ENCODE data around the gene PCNX2.

The PCNX2 gene

GRCh38 chr1:232984577-232985425 lies 310.7 kb downstream of the PCNX2 start:
- no peak for DNase-seq (ENCODE audit: low read depth)
- TF ChIP-seq, protein P1, sequence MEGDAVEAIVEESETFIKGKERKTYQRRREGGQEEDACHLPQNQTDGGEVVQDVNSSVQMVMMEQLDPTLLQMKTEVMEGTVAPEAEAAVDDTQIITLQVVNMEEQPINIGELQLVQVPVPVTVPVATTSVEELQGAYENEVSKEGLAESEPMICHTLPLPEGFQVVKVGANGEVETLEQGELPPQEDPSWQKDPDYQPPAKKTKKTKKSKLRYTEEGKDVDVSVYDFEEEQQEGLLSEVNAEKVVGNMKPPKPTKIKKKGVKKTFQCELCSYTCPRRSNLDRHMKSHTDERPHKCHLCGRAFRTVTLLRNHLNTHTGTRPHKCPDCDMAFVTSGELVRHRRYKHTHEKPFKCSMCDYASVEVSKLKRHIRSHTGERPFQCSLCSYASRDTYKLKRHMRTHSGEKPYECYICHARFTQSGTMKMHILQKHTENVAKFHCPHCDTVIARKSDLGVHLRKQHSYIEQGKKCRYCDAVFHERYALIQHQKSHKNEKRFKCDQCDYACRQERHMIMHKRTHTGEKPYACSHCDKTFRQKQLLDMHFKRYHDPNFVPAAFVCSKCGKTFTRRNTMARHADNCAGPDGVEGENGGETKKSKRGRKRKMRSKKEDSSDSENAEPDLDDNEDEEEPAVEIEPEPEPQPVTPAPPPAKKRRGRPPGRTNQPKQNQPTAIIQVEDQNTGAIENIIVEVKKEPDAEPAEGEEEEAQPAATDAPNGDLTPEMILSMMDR (IDR thresholded peaks at IDR 0.05; ENCODE audit: control insufficient read depth, extremely low read depth, insufficient read depth) = no peak
- H3K4me3 ChIP-seq (ENCODE audit: low read depth, low read length) = no peak overlapping the region

GRCh38 chr1:232983817-232984567 lies 311.5 kb downstream of the PCNX2 start:
- no peak for DNase-seq (ENCODE audit: low read depth)
- no peak overlapping the region for H3K4me3 ChIP-seq (ENCODE audit: low read depth, low read length)
- TF ChIP-seq, protein P1 (IDR thresholded peaks at IDR 0.05; ENCODE audit: control insufficient read depth, extremely low read depth, insufficient read depth) = no peak

- DNase-seq (ENCODE audit: low read depth) = no peak
- TF ChIP-seq, protein P1 (IDR thresholded peaks at IDR 0.05; ENCODE audit: control insufficient read depth, extremely low read depth, insufficient read depth) = no peak
- no peak overlapping the region for H3K4me3 ChIP-seq (ENCODE audit: low read depth, low read length)
These were observed 312.1 kb downstream of the PCNX2 start for GRCh38 chr1:232983375-232983774.

GRCh38 chr1:232982238-232982944 lies 313.1 kb downstream of the PCNX2 start:
- H3K4me3 ChIP-seq (ENCODE audit: low read depth, low read length) = no peak overlapping the region
- DNase-seq (ENCODE audit: low read depth) = peak; percentile 50
- TF ChIP-seq, protein P1 (IDR thresholded peaks at IDR 0.05; ENCODE audit: control insufficient read depth, extremely low read depth, insufficient read depth) = no peak

- no peak for DNase-seq (ENCODE audit: low read depth)
- H3K4me3 ChIP-seq (ENCODE audit: low read depth, low read length) = no peak overlapping the region
- TF ChIP-seq, protein P1 (IDR thresholded peaks at IDR 0.05; ENCODE audit: control insufficient read depth, extremely low read depth, insufficient read depth) = no peak
These were observed 314.5 kb downstream of the PCNX2 start for GRCh38 chr1:232980986-232981560.

DNA sequence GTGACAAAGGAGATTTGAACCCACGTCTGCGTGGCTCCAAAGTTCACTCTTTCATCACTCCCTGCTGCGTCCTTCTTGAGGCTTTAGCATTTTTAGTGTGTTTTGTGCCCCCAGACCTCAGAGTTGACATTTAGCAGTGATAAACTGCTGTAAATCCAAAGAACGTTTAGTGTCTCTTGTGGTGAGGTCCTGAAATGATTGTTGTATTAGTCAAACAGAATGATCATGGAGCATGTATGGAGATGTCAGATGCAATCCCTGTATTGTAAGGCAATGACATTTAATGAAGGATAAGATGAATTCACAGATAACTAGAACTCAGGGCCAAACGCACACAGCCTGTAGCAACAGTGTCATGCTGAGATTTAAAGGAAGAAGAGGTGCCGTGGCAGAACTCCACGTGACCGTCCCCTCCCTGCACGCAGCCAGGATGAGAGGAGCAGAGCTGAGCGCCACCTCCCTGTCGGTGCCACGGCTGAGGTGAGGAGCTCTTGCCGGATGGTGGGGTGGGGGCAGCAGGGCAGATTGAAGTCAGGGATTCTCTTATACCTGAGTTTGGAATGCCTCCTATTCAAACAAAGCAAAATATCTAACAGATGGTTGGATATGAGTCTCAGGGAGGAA lies 315.1 kb downstream of the PCNX2 start:
- no peak for DNase-seq (ENCODE audit: low read depth)
- TF ChIP-seq, protein P1 (IDR thresholded peaks at IDR 0.05; ENCODE audit: control insufficient read depth, extremely low read depth, insufficient read depth) = peak; percentile 35

More for the DNA sequence above, 315.1 kb downstream of the PCNX2 start:
- H3K4me3 ChIP-seq (ENCODE audit: low read depth, low read length) = no peak overlapping the region
